ENCODE measurements around the gene HLCS. TPM values are rescaled to one million over a fixed set of nuclear protein-coding genes. Genes with fewer than 3 reads are reported as not detected.
A peak's percentile ranks its signal among the peaks of the same experiment; 100 is the strongest.

The HLCS gene
- total RNA-seq, 1 experiment from 2014 or later = 12.7 TPM

DNA sequence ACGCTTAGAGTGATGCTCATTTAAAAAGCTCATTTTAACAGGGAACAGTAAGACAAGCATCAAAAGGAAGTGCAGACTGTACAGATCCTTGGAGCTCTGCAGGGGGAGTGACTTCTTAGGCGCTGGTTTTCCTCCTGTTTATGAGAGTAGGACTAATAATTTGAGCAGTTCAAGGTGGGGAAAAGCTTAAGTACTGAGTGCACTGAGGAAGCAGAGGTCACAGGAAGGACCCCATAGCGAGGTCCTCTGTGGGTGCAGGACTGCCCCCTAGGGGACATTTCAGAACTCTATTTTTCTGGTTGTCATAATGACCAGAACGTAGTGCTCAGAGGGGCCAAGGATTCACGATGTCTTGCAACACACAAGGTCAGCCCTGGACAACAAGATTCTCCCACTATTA is 112.1 kb downstream of the HLCS start:
- Histone ChIP-seq H3K56ac (ENCODE audit: insufficient read length, low read depth, low read length) (no peak overlapping the region), H3T11ph (ENCODE audit: low read length) (no peak overlapping the region), H2BK120ac (ENCODE audit: low read depth, low read length, poor library complexity, severe bottlenecking) (no peak overlapping the region), H2BK5ac (ENCODE audit: insufficient read length, low read length) (no peak overlapping the region), H3K4me2 (ENCODE audit: insufficient read depth, insufficient read length, low read length) (no peak overlapping the region), H2BK20ac (ENCODE audit: low read depth, low read length, poor library complexity, severe bottlenecking) (no peak overlapping the region), H2AK5ac (ENCODE audit: insufficient read length, low read length) (no peak overlapping the region), H3K14ac (ENCODE audit: insufficient read depth, low read length) (no peak overlapping the region), H3K27ac (ENCODE audit: insufficient read length, low read depth, low read length) (no peak overlapping the region), H3K18ac (ENCODE audit: insufficient read length, low read depth, low read length) (no peak overlapping the region), H3K23me2 (ENCODE audit: insufficient read length, low read depth, low read length, poor library complexity, severe bottlenecking) (peaks cover 2% of the 10 kb centered on the region), H3K23ac (ENCODE audit: insufficient read length, low read depth, low read length) (no peak overlapping the region), H2BK15ac (ENCODE audit: low read depth, low read length) (no peak overlapping the region), H3K9ac (ENCODE audit: extremely low read depth, insufficient read length, low read length) (no peak overlapping the region), H4K5ac (ENCODE audit: insufficient read length, low read depth, low read length) (no peak overlapping the region), H3K9me3 (ENCODE audit: control insufficient read depth, low read depth, low read length) (no peaks in the 10 kb centered on the region), H4K91ac (ENCODE audit: insufficient read length, low read depth, low read length) (no peak overlapping the region), H4K20me1 (ENCODE audit: control insufficient read depth, insufficient read depth, insufficient read length) (no peaks in the 10 kb centered on the region), H3K79me2 (ENCODE audit: insufficient read depth, low read length) (no peaks in the 10 kb centered on the region), H2AFZ (ENCODE audit: low read length) (no peak overlapping the region), H3K4ac (ENCODE audit: low read depth, low read length) (no peak overlapping the region), H3K27me3 (ENCODE audit: insufficient read depth, low read length) (no peaks in the 10 kb centered on the region), H2BK12ac (ENCODE audit: insufficient read length, low read depth, low read length) (no peak overlapping the region), H3K79me1 (ENCODE audit: insufficient read depth, low read depth, low read length, poor library complexity, severe bottlenecking) (no peaks in the 10 kb centered on the region), H3K4me1 (ENCODE audit: insufficient read depth, low read length) (no peaks in the 10 kb centered on the region), H4K8ac (replicated peaks; ENCODE audit: insufficient read length, low read depth, low read length) (no peak overlapping the region)
- Mint-ChIP-seq H3K27me3 (ENCODE audit: low read depth) (peaks cover 1% of the 10 kb centered on the region; the same call in 1 of the 2 replicates), H3K4me1 (peaks cover 8 to 14% of the 10 kb centered on the region in 2 experiments), H3K9me3 (no peaks in the 10 kb centered on the region), H3K27ac (no peak overlapping the region), H3K36me3 (ENCODE audit: insufficient read depth in 1 of 3, low read depth in 3 of 3) (no peaks in the 10 kb centered on the region; a peak in 1 of 7 replicates), H3K4me3 (no peak overlapping the region)
- peak; percentile 66 for DNase-seq
- peak; percentile 90 for TF ChIP-seq CTCF (conservative IDR thresholded peaks at IDR 0.05)
- WGBS (ENCODE audit: extremely low coverage, insufficient read length, low lambda C conversion rate) = no CpG with 5 or more reads among the region's 5 CpGs

Data from H9 (cell line).